GM18526 (cell line): Measurements from ENCODE around the gene ZNF385D.

Experiments used
- POLR2A ChIP-seq: IDR thresholded peaks from 3 replicates; pipeline ENCODE4 v1.6.1; 2011; ENCODE audit not compliant: insufficient read length; ENCODE audit errors: extremely low read depth

ZNF385D gene

GRCh38 chr3:21750831-21751391 is at the start of gene ZNF385D:
ZNF385D (minus strand) TSS chr3:21751210; CDS start chr3:21750916, 294 bp downstream.
- TF ChIP-seq POLR2A = no peak

- TF ChIP-seq POLR2A = no peak
These were observed 47.5 kb upstream of the ZNF385D start for GRCh38 chr3:21798356-21799088.

- TF ChIP-seq POLR2A = no peak
These were observed 44.9 kb upstream of the ZNF385D start for GRCh38 chr3:21795921-21796320.

- no peak for TF ChIP-seq POLR2A
These were observed 44.3 kb upstream of the ZNF385D start for GRCh38 chr3:21795152-21795837.

GRCh38 chr3:21794291-21794690 is 43.3 kb upstream of the ZNF385D start:
- TF ChIP-seq POLR2A = no peak

- TF ChIP-seq POLR2A = no peak
These were observed 41.2 kb upstream of the ZNF385D start for GRCh38 chr3:21792176-21792575.

- no peak for TF ChIP-seq POLR2A
These were observed 40.3 kb upstream of the ZNF385D start for GRCh38 chr3:21791356-21791755.

GRCh38 chr3:21790466-21790865 is 39.5 kb upstream of the ZNF385D start:
- TF ChIP-seq POLR2A = no peak

- TF ChIP-seq POLR2A = no peak
These were observed 38.7 kb upstream of the ZNF385D start for GRCh38 chr3:21789730-21790129.

GRCh38 chr3:21786438-21786797 is 35.4 kb upstream of the ZNF385D start:
- TF ChIP-seq POLR2A = no peak

- TF ChIP-seq POLR2A = no peak
These were observed 34.9 kb upstream of the ZNF385D start for GRCh38 chr3:21785765-21786437.

- TF ChIP-seq POLR2A = no peak
These were observed 32.8 kb upstream of the ZNF385D start for GRCh38 chr3:21783839-21784238.

GRCh38 chr3:21781355-21781754 is 30.3 kb upstream of the ZNF385D start:
- TF ChIP-seq POLR2A = no peak

GRCh38 chr3:21779909-21780308 is 28.9 kb upstream of the ZNF385D start:
- TF ChIP-seq POLR2A = no peak

GRCh38 chr3:21778715-21779114 is 27.7 kb upstream of the ZNF385D start:
- TF ChIP-seq POLR2A = no peak

- TF ChIP-seq POLR2A = no peak
These were observed 26.8 kb upstream of the ZNF385D start for GRCh38 chr3:21777821-21778220.
